SK-N-SH (cell line): ENCODE measurements around the gene OGDH.

Source experiments
- CHD2 ChIP-seq: fragments of 150-350 bp; IDR thresholded peaks from 2 replicates; pipeline ENCODE4 v1.6.1; 2018; ENCODE audit warnings: low read length; ENCODE audit not compliant: partially characterized antibody
- CTCF ChIP-seq: fragments of 200-600 bp; sonication (generic); IDR thresholded peaks from 2 replicates; pipeline ENCODE4 v1.6.1; 2017; ENCODE audit warnings: antibody characterized with exemption, mild to moderate bottlenecking, moderate library complexity
- EP300 ChIP-seq, 2 experiments: IDR thresholded peaks; 2 replicates each; pipeline versions ENCODE4 v1.4.0 to v1.6.1; 2012; ENCODE audit warnings: borderline replicate concordance in 1 of 2, low read depth in 1 of 2, low read length in 1 of 2
- FOSL2 ChIP-seq: IDR thresholded peaks from 2 replicates; pipeline ENCODE4 v1.4.0; 2012; ENCODE audit warnings: low read depth, mild to moderate bottlenecking, moderate library complexity, borderline replicate concordance
- GABPA ChIP-seq: IDR thresholded peaks from 2 replicates; pipeline ENCODE4 v1.4.0; 2012; ENCODE audit warnings: low read depth, mild to moderate bottlenecking
- POLR2AphosphoS5 ChIP-seq: IDR thresholded peaks from 2 replicates; pipeline ENCODE4 v1.6.1; 2012; ENCODE audit warnings: low read depth, low read length
- RCOR1 ChIP-seq: fragments of 150-350 bp; IDR thresholded peaks from 2 replicates; pipeline ENCODE4 v1.6.1; 2017; ENCODE audit warnings: antibody characterized with exemption, low read length
- SMC3 ChIP-seq: IDR thresholded peaks from 2 replicates; pipeline ENCODE4 v1.6.1; 2012; ENCODE audit warnings: low read depth, low read length, improper control_type of control experiment
- TF ChIP-seq, protein P1 (sequence below): IDR thresholded peaks from 2 replicates; pipeline ENCODE4; 2012

DNA sequence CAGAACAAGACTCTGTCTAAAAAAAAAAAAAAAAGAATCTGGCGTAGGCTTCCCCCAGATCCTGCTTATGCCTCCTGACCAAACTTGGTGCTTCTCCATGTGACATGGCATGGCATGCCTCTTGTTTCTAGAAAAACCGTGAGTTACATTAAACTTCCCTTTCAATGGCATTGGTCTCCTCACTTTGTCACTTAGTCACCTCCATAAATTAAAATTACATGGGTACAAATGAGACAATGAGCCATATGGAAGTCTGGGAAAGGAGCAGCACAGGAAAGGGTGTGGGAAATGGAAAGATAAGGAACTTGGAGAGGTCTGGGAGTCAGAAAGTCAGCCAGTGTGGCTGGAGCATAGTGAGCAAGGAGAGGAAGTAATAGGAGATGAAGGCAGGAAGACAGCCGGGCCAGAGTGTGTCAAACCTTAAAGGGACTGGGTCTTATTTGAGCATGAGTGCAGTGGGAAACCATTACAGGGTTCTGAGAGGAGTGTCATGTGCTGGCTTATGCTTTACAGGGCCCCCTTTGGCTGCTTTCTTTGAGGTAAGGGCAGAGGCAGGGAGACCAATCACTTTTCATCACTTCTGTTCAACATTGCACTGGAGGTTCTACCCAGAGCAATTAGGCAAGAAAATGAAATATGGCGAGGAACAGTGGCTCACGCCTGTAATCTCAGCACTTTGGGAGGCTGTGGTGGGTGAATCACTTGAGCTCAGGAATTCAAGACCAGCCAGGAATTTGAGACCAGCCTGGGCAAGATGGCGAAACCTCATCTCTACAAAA lies 120.9 kb downstream of the OGDH start:
- TF ChIP-seq CTCF: no peak
- TF ChIP-seq GABPA: no peak
- no peak for TF ChIP-seq POLR2AphosphoS5
- no peak for TF ChIP-seq EP300 (IDR thresholded peaks at IDR 0.05; ENCODE audit: borderline replicate concordance in 1 of 2, low read depth in 1 of 2, low read length in 1 of 2)
- TF ChIP-seq, protein P1, sequence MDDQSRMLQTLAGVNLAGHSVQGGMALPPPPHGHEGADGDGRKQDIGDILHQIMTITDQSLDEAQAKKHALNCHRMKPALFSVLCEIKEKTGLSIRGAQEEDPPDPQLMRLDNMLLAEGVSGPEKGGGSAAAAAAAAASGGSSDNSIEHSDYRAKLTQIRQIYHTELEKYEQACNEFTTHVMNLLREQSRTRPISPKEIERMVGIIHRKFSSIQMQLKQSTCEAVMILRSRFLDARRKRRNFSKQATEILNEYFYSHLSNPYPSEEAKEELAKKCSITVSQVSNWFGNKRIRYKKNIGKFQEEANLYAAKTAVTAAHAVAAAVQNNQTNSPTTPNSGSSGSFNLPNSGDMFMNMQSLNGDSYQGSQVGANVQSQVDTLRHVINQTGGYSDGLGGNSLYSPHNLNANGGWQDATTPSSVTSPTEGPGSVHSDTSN: no peak
- TF ChIP-seq RCOR1: no peak
- no peak for TF ChIP-seq CHD2
- TF ChIP-seq SMC3: no peak
- peak; percentile 19; the same call in 1 of the 2 replicates for TF ChIP-seq FOSL2
